ENCODE data around the gene UCHL5. TPM values are rescaled to one million over a fixed set of nuclear protein-coding genes. Genes with fewer than 3 reads are reported as not detected.
"Not testable (repeated sequence)": the region's sequence is repeated elsewhere in the genome, so short reads cannot be mapped to it uniquely, and the experiment has no call there.

The UCHL5 gene
- total RNA-seq, 1 donor from 2014 or later = 24.9 TPM

DNA sequence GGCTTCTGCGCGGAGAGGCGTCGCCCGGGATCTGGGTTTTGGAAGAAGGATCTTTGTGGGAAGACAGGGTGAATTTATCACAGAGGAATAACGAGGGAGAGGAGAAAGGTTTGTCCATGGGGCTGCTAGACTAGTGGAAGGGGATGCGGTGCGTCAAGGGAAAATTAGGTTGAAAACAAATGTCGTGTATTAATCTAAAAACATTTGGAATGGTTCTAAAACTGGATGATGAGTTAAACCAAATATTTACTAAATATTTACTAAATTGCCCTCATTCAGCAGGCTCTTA, 899 bp upstream of the UCHL5 start:
- Mint-ChIP-seq H3K27me3 (ENCODE audit: unreplicated experiment) (peaks cover 8% of the 10 kb centered on the region), H3K4me3 (ENCODE audit: unreplicated experiment) (peak overlapping the region; percentile 100), H3K27ac (ENCODE audit: unreplicated experiment) (peak overlapping the region; percentile 98), H3K9me3 (ENCODE audit: unreplicated experiment) (no peaks in the 10 kb centered on the region), H3K4me1 (ENCODE audit: unreplicated experiment) (peaks cover 41% of the 10 kb centered on the region), H3K36me3 (ENCODE audit: low read depth, unreplicated experiment) (peaks cover 16% of the 10 kb centered on the region)
- DNase-seq (ENCODE audit: low spot score) = no peak
- TF ChIP-seq, protein P1, sequence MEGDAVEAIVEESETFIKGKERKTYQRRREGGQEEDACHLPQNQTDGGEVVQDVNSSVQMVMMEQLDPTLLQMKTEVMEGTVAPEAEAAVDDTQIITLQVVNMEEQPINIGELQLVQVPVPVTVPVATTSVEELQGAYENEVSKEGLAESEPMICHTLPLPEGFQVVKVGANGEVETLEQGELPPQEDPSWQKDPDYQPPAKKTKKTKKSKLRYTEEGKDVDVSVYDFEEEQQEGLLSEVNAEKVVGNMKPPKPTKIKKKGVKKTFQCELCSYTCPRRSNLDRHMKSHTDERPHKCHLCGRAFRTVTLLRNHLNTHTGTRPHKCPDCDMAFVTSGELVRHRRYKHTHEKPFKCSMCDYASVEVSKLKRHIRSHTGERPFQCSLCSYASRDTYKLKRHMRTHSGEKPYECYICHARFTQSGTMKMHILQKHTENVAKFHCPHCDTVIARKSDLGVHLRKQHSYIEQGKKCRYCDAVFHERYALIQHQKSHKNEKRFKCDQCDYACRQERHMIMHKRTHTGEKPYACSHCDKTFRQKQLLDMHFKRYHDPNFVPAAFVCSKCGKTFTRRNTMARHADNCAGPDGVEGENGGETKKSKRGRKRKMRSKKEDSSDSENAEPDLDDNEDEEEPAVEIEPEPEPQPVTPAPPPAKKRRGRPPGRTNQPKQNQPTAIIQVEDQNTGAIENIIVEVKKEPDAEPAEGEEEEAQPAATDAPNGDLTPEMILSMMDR (IDR thresholded peaks at IDR 0.05; ENCODE audit: unreplicated experiment) = no peak

GRCh38 chr1:193058529-193059281, 455 bp downstream of the UCHL5 start:
- peak overlapping the region; percentile 98 for H3K27ac Mint-ChIP-seq (ENCODE audit: unreplicated experiment)
- no peaks in the 10 kb centered on the region for H3K9me3 Mint-ChIP-seq (ENCODE audit: unreplicated experiment)
- peak overlapping the region; percentile 100 for H3K4me3 Mint-ChIP-seq (ENCODE audit: unreplicated experiment)
- DNase-seq (ENCODE audit: low spot score) = peak; percentile 16
- TF ChIP-seq, protein P1 (IDR thresholded peaks at IDR 0.05; ENCODE audit: unreplicated experiment) = no peak
- peaks cover 27% of the 10 kb centered on the region for H3K4me1 Mint-ChIP-seq (ENCODE audit: unreplicated experiment)
- H3K36me3 Mint-ChIP-seq (ENCODE audit: low read depth, unreplicated experiment) = peaks cover 15% of the 10 kb centered on the region
- peaks cover 10% of the 10 kb centered on the region for H3K27me3 Mint-ChIP-seq (ENCODE audit: unreplicated experiment)

GRCh38 chr1:193054169-193054675, 4.9 kb downstream of the UCHL5 start:
- peaks cover 8% of the 10 kb centered on the region for H3K27me3 Mint-ChIP-seq (ENCODE audit: unreplicated experiment)
- no peak for DNase-seq (ENCODE audit: low spot score)
- H3K36me3 Mint-ChIP-seq (ENCODE audit: low read depth, unreplicated experiment) = peaks cover 4% of the 10 kb centered on the region
- TF ChIP-seq, protein P1 (IDR thresholded peaks at IDR 0.05; ENCODE audit: unreplicated experiment) = no peak
- no peaks in the 10 kb centered on the region for H3K9me3 Mint-ChIP-seq (ENCODE audit: unreplicated experiment)
- no peak overlapping the region for H3K4me3 Mint-ChIP-seq (ENCODE audit: unreplicated experiment)
- H3K4me1 Mint-ChIP-seq (ENCODE audit: unreplicated experiment) = peaks cover 9% of the 10 kb centered on the region
- no peak overlapping the region for H3K27ac Mint-ChIP-seq (ENCODE audit: unreplicated experiment)

DNA sequence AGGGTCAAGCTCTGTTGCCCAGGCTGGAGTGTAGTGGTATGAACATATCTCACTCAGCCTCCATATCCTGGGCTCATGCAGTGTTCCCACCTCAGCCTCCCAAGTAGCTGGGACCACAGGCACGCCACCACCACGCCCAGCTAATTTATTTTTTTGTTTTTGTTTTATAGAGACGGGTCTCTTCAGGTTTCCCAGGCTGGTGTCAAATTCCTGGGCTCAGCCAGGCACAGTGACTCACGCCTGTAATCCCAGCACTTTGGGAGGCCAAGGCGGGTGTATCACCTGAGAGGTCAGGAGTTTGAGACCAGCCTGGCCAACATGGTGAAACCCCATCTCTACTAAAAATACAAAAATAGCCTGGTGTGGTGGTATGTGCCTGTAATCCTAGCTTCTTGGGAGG, 10.2 kb downstream of the UCHL5 start:
- not testable (repeated sequence) for H3K4me3 Mint-ChIP-seq (ENCODE audit: unreplicated experiment)

GRCh38 chr1:193042766-193043691, 16.1 kb downstream of the UCHL5 start:
- peaks cover 2% of the 10 kb centered on the region for H3K27me3 Mint-ChIP-seq (ENCODE audit: unreplicated experiment)
- H3K27ac Mint-ChIP-seq (ENCODE audit: unreplicated experiment) = no peak overlapping the region
- H3K9me3 Mint-ChIP-seq (ENCODE audit: unreplicated experiment) = no peaks in the 10 kb centered on the region
- no peak overlapping the region for H3K4me3 Mint-ChIP-seq (ENCODE audit: unreplicated experiment)
- peaks cover 5% of the 10 kb centered on the region for H3K36me3 Mint-ChIP-seq (ENCODE audit: low read depth, unreplicated experiment)
- DNase-seq (ENCODE audit: low spot score) = no peak
- TF ChIP-seq, protein P1 (IDR thresholded peaks at IDR 0.05; ENCODE audit: unreplicated experiment) = no peak
- peaks cover 4% of the 10 kb centered on the region for H3K4me1 Mint-ChIP-seq (ENCODE audit: unreplicated experiment)

More for the DNA sequence above, 10.2 kb downstream of the UCHL5 start:
- H3K4me1 Mint-ChIP-seq (ENCODE audit: unreplicated experiment); H3K27me3 Mint-ChIP-seq (ENCODE audit: unreplicated experiment); H3K27ac Mint-ChIP-seq (ENCODE audit: unreplicated experiment); H3K9me3 Mint-ChIP-seq (ENCODE audit: unreplicated experiment); DNase-seq (ENCODE audit: low spot score); H3K36me3 Mint-ChIP-seq (ENCODE audit: low read depth, unreplicated experiment): not testable (repeated sequence)
